HL-60/S4 treated with phorbol 12-myristate 13-acetate at 8.2 ng/mL for 4 days and 3 days (cell line): Measurements from ENCODE around the gene LAMTOR4.
"Not testable (repeated sequence)": the region's sequence is repeated elsewhere in the genome, so short reads cannot be mapped to it uniquely, and the experiment has no call there.

Experiments used
- in situ Hi-C: fragments of 300-500 bp; cut with MboI; formaldehyde crosslinking; loops from 2 replicates; pipeline ENCODE4 v1.15.0; 2022; ENCODE audit warnings: low sequenced_read_pairs

LAMTOR4 gene

DNA sequence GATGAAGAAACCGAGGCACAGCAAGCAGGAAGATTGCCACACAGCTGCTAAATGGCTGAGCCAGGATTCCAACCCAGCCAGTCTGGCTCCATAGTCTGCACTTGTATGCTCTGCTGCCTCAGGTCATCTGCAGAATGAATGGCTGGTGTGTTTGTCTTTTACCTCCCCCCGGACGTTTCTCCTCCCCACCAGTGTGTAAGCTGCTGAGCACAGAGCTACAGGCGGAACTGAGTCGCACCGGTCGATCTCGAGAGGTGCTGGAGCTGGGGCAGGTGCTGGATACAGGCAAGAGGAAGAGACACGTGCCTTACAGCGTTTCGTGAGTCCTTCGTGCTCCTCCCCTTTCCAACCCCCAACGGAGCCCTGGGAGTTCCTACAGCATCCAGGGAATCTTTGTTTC, 26.7 kb upstream of the LAMTOR4 start:
- in situ Hi-C loops, result no loop called here

DNA sequence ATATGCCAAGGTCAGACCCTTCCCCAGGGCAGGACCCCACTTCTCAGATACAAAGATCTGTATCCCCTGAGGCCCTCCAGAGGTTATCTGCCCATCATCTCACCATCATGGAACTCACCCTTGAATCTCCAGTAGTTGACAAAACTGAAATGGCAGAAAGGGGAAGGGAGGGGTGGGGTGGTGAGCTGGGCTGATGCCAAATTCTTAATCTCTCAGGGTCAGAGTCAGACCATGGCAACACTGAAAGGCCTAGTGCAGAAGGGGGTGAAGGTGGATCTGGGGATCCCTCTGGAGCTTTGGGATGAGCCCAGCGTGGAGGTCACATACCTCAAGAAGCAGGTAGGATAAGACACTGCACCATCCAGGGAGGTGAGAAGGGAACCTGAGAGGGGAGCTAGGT, 26.1 kb upstream of the LAMTOR4 start:
- in situ Hi-C loops, result no loop called here

DNA sequence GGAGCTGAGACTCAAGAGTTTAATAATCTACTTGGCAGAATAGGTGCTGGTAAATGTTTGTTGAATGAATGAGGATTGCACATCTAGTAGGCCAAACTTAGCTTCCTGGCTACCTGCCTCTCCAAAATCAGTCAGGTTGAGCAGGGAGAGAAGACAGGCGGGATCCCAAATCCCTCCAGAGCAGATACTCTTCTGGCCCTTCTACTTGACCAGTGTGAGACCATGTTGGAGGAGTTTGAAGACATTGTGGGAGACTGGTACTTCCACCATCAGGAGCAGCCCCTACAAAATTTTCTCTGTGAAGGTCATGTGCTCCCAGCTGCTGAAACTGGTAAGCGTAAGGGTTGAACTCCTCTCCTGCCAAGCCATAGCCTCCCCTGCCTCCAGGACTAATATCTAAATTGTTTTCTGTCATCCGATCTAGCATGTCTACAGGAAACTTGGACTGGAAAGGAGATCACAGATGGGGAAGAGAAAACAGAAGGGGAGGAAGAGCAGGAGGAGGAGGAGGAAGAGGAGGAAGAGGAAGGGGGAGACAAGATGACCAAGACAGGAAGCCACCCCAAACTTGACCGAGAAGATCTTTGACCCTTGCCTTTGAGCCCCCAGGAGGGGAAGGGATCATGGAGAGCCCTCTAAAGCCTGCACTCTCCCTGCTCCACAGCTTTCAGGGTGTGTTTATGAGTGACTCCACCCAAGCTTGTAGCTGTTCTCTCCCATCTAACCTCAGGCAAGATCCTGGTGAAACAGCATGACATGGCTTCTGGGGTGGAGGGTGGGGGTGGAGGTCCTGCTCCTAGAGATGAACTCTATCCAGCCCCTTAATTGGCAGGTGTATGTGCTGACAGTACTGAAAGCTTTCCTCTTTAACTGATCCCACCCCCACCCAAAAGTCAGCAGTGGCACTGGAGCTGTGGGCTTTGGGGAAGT, 24.2 kb upstream of the LAMTOR4 start:
- in situ Hi-C loops, result no loop called here

DNA sequence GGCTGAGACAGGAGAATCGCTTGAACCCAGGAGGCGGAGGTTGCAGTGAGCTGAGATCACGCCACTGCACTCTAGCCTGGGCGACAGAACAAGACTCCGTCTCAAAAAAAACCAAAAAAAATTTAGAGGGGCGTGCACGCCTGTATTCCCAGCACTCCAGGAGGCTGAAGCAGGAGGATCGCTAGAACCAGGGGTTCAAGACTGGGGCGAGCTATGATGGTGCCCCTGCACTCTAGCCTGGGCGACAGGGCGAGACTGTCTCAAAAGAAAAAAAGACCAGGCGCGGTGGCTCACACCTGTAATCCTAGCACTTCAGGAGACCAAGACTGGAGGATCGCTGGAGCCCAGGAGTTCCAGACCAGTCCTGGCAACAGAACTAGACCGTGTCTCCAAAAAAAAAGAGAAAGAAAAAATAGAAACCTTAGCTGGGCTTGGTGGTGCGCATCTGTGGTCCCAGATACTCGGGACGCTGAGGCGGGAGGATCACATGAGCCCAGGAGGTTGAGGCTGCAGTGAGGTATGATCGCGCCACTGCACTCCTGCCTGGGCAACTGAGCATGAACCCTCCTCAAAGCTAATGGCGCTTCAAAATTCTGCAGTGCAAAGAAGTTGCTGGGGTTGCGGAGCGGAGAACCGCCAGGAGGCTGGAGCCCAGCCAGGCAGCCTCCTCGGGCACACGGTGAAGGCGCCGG, 22.3 kb upstream of the LAMTOR4 start:
- in situ Hi-C loops, result no loop called here

DNA sequence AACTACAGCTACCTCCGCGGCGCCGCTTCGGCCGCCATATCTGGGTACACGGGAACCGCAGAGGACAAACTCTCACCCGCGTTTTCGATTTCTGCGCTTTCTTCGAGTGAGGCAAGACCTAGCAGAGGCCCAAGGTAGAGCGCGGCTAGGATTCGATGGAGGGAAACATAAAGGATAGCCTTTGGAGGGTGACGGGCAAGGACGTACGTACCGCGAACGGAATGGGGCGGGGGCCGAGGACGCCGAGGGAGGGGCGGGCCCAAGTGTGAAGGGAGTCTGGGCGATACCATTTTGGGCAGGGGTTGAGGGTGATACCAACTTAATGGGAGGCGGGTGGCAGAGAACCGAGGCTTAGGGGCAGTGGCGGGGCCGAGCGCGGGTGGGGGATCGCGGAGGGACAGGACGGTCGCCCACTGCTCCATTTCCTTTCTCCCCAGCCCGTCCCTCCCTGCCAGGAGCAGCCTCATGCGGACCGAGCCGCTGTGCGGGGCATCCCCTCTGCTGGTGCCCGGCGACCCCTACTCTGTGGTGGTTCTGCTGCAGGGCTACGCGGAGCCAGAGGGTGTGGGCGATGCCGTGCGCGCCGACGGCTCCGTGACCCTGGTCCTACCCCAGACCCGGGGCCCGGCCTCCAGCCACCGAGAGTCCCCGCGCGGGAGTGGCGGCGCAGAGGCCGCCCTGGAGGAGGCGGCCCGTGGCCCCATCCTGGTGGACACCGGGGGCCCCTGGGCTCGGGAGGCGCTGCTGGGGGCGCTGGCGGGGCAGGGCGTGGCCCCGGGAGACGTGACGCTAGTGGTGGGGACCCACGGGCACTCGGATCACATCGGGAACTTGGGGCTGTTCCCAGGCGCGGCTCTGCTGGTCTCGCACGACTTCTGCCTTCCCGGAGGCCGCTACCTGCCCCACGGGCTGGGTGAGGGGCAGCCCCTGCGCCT, 21.5 kb upstream of the LAMTOR4 start, which contains the start of gene MBLAC1:
TSS of gene MBLAC1 (plus strand) at position 37 of the 935 bp plus-strand sequence. CDS start at position 466, 429 bp downstream.
- in situ Hi-C loops, result no loop called here

DNA sequence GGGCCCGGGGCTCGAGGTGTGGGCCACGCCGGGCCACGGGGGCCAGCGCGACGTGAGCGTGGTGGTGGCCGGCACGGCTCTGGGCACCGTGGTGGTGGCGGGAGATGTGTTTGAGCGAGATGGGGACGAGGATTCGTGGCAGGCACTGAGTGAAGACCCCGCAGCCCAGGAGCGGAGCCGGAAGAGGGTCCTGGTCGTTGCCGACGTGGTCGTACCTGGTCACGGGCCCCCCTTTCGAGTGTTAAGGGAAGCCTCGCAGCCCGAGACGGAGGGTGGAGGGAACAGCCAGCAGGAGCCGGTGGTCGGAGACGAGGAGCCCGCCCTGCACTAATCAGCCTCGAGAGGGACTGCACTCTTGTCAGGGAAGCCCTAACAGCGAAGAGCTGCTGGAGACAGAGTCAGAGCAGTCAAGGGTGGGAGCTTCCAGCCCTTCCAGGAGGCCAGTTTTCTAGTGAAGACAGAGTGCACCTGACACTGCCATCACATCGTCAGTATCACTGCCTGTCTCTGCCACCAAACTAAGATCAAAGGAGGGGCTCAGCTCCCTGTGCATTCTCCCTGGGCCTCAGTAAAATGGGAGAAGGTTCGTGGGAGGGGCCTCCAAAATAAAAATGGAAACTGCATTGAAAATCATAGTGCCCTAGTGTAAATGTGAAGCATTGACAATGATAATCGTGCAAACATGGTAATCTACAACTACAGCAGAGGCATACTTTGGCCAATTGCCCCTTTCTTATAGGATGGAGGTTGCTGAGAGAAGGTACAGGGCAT, 20.7 kb upstream of the LAMTOR4 start:
- in situ Hi-C loops, result no loop called here

DNA sequence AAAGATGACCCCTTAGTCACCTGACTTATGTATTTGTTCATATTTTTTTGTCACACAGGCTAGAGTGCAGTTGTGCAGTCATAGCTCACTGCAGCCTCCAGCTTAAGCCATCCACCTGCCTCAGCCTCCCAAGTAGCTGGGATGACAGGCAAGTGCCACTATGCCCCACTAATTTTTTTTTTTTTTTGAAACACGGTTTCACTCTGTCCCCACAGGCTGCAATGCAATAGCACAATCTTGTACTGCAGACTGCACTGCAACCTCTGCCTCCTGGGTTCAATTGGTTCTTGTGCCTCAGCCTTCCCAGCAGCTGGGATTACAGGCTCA, 20.1 kb upstream of the LAMTOR4 start:
- in situ Hi-C loops, result no loop called here

DNA sequence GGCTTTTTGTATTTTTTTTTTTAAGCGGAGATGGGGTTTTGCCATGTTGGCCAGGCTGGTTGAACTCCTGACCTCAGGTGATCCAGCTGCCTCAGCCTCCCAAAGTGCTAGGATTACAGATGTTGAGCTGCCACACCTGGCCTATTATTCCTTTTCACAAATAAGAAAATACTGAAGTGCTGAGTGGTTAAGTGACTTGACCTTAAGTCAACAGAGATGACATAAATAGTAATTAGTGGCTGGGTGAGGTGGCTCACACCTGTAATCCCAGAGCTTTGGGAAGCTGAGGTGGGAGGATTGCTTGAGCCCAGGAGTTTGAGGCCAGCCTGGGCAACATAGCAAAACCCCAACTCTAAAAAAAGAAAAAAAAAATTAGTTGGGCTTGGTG, 18.5 kb upstream of the LAMTOR4 start:
- in situ Hi-C loops, result loop anchor here (10.0 kb wide), 1 partner anchor 75 kb away; no protein-coding TSS in a partner anchor

DNA sequence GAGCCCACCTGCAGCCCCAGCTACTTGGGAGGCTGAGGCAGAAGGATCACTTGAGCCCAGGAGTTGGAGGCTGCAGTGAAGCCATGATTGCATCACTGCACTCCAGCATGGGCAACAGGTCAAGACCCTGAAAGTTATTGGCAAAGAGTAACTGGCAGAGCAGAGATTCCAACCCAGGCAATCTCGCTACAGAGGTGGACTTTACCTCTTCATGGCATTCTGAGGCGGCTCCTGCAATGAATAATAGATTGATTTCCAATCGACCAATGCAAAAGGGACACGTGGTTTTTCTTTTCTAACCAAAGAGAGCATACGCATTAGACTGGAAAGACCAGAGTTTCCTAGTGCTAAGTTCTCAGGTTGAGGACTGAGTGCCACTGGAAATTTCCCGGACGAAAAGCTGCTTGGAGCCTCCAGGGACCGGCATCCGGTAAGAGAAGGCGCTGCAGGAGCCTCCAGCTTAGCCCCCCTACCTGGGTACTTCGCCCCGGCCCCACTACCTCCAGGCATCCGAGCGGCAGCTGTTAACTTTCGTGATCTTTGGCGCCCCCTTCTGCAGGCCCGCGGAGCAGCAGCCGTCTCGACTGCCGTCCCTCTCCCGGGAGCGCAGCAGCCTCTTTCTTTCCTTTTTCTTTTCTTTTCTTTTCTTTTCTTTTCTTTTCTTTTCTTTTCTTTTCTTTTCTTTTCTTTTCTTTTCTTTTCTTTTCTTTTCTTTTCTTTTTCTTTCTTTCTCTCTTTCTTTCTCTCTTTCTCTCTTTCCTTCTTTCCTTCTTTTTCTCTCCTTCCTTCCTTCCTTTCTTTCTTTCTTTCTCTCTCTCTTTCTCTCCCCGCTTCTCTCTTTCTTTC, 17.9 kb upstream of the LAMTOR4 start:
- in situ Hi-C loops, result loop anchor here (10.0 kb wide), 1 partner anchor 74 kb away; no protein-coding TSS in a partner anchor

DNA sequence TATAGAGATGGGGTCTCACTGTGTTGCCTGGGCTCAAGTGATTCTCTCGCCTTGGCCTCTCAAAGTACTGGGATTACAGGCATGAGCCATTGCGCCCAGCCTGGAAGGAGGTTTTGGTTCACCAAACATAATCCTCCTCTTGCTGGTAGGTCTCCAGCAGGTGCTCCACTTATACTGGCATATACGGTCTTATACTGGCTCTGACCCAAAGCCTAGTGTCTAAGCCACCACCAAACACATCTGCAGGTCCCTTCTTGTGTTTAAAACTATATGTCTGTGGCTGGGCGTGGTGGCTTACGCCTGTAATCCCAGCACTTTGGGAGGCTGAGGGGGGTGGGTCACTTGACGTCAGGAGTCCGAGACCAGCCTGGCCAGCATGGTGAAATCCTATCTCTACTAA, 16.6 kb upstream of the LAMTOR4 start:
- in situ Hi-C loops, result loop anchor here (10.0 kb wide), 1 partner anchor 73 kb away; no protein-coding TSS in a partner anchor

DNA sequence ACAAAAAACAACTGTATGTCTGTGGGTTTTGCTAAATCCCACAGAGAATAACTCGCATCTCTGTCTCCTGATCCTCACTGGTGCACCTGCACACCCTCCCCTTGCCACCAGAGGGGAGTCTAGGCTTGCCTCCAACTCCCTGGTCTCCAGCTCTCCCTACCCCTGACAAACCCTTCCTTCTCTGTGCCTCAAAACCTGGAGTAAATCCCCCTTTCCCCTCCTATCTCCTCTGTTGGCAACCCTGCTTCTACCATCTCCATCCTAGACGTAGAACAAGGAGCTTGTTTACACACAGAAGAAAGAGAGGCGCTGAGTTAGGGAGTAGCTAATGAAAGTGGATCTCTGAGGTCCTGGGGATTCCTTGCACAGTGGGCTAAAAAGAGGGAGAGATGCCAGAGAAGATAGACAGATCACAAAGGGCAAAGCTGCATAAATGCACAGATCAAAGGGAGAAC, 16.0 kb upstream of the LAMTOR4 start:
- in situ Hi-C loops, result loop anchor here (10.0 kb wide), 1 partner anchor 72 kb away; no protein-coding TSS in a partner anchor

DNA sequence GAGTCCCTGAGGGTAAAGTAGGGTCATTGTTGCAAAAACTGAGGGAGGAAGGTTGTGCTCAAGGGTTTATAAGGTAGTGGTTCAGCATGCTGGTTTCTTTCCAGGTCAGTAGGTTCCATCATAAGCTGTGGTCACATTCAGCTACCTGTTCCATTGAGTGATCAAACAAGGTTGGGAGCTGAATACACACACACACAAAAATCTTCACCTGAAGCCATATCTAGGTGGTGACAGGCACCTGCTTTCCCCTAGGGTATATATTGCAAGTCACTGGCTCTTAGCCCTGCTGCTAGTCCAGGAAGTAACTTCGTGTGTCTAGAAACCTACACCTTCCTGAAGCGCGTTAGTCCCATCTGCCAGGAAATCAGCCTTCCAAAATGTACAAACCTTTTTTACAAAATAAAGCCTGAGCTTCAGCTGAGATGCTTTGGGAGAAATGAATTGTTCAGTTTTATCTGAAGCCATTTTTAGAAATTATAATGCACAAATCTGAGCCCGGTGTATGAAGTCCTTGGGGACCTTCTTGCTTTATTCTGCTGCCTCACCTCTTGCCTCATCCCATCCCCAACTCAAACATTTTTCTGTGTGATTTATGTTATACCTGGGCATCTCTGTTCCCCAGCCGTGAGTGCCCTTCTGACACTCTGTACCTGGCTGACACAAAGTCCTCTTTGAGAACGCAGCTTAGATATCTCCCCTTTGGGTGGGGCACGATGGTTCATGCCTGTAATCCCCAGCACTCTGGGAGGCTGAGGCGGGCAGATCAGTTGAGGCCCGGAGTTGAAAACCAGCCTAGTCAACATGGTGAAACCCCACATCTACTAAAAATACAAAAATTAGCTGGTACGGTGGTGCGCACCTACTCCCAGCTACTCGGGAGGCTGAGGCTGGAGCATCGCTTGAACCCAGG, 10.6 kb upstream of the LAMTOR4 start:
- in situ Hi-C loops, result loop anchor here (10.0 kb wide), 1 partner anchor 67 kb away; no protein-coding TSS in a partner anchor

DNA sequence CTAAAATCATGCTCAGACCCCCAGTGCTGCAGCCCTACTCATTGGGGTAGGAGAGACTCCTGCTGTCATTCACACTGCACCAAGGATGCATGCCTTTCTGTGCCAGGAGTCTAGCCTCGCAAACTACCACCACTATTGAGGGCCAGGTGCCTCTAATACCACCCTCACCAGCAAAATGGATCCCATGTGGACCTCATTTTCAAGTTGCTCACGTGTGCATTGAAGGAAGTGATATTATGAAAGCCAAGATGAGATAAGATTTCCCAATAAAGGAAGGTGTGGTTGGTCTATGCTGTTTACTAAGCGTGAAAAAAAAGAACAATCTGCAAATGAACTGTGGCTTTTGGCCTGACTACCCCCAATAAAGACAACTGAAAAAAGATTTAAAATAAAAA, 7.2 kb upstream of the LAMTOR4 start:
- in situ Hi-C loops, result no loop called here

DNA sequence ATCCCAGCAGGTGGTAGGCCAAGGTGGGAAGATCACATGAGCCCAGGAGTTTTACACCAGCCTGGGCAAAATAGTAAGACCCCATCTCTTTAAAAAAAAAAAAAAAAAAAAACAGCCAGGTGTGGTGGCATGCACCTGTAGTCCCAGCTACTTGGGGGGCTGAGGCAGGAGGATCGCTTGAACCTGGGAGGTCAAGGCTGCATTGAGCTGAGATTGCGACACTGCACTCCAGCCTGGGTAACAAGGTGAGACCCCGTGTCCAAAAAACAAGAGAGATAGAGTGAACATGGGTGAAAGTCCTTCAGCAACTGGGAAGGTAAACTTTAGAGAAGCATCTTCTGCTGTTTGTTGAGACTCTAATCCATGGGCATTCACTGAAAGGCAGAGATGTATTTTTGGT, 6.3 kb upstream of the LAMTOR4 start:
- in situ Hi-C loops, result no loop called here

DNA sequence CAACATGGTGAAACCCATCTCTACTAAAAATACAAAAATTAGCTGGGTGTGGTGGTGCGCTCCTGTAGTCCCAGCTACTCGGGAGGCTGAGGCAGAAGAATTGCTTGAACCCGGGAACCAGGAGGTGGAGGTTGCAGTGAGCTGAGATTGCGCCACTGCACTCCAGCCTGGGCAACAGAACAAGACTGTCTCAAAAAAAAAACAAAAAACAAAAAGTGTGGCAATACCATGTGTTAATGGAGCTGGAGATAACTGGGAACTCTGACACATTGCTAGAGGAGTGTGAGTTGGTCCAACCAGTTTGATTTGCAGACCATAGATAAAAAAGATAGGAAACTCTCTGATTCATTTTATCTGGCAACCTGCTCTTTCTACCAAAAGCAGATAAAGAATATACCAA, 2.4 kb upstream of the LAMTOR4 start:
- in situ Hi-C loops, result not testable (repeated sequence)

DNA sequence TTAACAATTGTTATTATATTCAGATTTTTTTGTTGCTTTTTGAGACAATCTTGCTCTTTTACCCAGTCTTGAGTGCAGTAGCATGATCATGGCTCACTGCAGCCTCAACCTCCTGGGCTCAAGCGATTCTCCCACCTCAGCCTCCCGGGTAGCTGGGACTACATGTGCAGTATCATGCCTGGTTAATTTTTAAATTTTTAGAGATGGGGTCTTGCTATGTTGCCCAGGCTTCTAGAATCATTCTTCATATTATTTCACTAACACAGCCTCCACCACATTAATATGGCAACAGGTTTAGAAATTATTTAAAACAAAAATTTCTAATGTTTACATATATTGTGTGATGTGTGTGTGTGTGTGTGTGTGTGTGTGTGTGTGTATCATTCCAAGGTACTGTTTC, 1.4 kb upstream of the LAMTOR4 start:
- in situ Hi-C loops, result no loop called here

DNA sequence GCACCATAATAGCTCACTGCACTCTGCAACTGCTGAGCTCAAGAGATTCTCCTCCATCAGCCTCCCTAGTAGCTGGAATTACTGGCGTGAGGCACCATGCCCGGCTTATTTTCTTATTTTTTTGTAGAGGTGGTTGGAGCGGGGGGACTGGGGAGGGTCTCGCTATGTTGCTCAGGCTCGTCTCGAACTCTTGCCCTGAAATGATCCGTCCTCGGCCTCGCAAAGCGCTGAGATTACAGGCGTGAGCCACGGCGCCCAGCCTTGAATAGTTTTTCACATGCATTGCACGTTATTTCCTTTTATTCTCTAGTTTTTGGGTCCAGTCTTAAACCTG, 526 bp upstream of the LAMTOR4 start:
- in situ Hi-C loops, result no loop called here

DNA sequence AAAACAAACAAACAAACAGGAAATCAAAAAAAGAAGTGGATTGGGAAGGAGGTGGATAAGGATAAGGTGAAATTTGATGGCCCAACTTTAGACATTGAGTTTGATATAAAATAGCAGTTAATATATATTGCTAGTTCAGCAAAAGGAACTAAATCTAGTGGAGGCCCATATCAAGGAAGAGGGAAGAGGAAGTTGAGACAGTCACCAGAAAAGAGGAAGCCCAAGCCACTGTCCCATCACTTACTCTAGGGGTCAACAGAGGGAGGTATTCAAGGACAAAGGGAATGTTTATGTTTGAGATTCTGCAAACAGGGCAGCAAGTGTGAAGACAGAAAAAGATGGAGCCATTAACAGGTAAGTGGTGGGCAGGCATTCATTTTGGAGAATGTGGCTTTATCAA, 3.7 kb downstream of the LAMTOR4 start:
- in situ Hi-C loops, result no loop called here
